ENCODE measurements around the gene SH3D19. TPM values are rescaled to one million over a fixed set of nuclear protein-coding genes. Genes with fewer than 3 reads are reported as not detected.

SH3D19 gene
- total and polyA plus RNA-seq, 12 donors: 32.4 to 175 (median 116) TPM

DNA sequence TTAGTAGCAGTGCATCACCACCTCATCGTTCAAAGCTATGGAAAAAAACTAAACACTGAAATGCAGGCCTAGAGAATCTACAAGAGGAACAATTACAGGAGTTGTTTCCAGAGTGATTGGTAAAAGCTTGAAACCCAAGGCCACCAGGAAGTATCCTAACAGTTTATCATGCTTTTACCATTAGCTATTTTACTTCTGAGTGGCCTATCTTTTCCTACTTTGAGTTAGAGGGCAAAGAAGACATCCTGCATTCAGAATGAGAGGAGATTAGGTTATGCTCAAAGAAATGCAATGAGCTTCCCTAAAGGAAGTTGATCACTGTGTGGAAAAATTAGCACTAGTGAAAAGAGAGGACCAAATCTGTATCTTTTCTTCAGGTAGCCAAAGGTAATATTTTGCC lies 118.2 kb downstream of the SH3D19 start:
- WGBS, 2 donors: 6 to 30% methylated on average over 1 of the region's 1 CpG
- Histone ChIP-seq H3K27me3 (no peaks in the 10 kb centered on the region), H3K4me3 (no peak overlapping the region), H3K27ac (peak overlapping the region in 7 of 10 donors; percentile 9 to 76 (median 58)), H3K36me3 (peaks cover 0 to 8% (median 0%) of the 10 kb centered on the region in 9 donors), H3K4me1 (peaks cover 3 to 69% (median 58%) of the 10 kb centered on the region in 9 donors), H3K9me3 (no peaks in the 10 kb centered on the region)
- TF ChIP-seq, protein P1, sequence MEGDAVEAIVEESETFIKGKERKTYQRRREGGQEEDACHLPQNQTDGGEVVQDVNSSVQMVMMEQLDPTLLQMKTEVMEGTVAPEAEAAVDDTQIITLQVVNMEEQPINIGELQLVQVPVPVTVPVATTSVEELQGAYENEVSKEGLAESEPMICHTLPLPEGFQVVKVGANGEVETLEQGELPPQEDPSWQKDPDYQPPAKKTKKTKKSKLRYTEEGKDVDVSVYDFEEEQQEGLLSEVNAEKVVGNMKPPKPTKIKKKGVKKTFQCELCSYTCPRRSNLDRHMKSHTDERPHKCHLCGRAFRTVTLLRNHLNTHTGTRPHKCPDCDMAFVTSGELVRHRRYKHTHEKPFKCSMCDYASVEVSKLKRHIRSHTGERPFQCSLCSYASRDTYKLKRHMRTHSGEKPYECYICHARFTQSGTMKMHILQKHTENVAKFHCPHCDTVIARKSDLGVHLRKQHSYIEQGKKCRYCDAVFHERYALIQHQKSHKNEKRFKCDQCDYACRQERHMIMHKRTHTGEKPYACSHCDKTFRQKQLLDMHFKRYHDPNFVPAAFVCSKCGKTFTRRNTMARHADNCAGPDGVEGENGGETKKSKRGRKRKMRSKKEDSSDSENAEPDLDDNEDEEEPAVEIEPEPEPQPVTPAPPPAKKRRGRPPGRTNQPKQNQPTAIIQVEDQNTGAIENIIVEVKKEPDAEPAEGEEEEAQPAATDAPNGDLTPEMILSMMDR (IDR thresholded peaks at IDR 0.05): no peak
- intact Hi-C loops (cut with DNase I): loop anchor here in 1 of 10 donors (10.0 kb wide), 1 partner anchor 118 kb away; the partner anchor contains the start of gene SH3D19
- no peak for DNase-seq
- ATAC-seq: no peak

DNA sequence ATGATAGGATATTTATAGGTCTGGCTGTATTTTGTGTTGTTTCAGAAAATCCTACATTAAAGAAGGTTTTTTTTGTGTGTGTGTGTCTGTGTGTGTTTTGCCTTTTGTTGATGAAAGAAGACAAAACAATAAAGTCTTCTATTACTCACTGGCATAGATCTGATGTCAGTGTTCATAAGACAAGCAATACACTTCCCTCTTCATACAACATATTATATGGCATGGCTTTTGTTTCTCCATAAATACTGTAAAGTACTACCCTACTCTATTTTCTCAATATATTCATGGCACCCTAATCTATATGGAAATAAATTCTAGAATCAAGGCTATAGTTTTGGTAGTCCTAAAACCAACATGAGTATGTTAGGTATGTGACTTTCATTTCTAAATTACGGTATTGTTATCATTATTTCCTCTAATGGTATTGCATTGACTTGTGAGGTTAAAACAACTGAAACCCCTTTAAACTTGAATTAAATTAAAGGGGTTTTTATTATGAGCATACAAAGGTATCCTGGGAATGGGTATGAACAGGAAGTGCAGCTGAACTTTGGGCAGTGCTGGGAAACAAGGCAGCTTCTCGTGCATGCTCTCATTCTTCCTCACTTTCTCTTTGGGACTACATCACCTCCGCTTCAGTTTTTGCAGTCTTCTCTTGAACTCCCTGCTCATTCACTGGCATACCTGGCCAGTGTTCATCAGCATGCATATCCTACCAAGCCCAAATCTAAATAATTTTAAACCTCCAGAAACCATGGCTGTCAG lies 119.0 kb downstream of the SH3D19 start:
- WGBS, 2 donors: 28 to 58% methylated on average over 3 of the region's 3 CpGs
- Histone ChIP-seq H3K9me3 (no peaks in the 10 kb centered on the region), H3K36me3 (peaks cover 0 to 8% (median 0%) of the 10 kb centered on the region in 9 donors), H3K4me1 (peaks cover 3 to 73% (median 62%) of the 10 kb centered on the region in 9 donors), H3K27ac (peak overlapping the region in 7 of 10 donors; percentile 9 to 76 (median 58)), H3K4me3 (no peak overlapping the region), H3K27me3 (no peaks in the 10 kb centered on the region)
- intact Hi-C loops (cut with DNase I): loop anchor here in 1 of 10 donors (10.0 kb wide), 1 partner anchor 118 kb away; the partner anchor contains the start of gene SH3D19
- no peak for DNase-seq
- TF ChIP-seq, protein P1 (IDR thresholded peaks at IDR 0.05): no peak
- peak in 1 of 8 donors; percentile 40 for ATAC-seq

DNA sequence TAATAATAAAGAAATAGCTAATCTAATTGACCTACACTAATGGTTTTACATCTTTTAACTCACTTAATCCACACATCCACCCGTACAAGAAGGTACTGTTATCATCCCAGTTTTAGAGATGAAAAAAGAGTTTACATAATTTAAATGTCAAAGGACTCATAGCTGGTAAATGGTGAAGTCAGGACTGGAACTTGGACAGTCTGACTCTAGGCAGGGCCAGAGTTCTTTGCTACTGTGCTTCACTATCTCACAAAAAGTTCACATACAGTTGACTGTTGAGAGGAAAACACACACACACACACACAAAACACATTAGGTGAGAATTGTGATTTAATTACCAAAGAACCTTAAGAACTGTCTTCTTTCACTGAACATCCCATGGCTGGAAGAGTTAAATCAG lies 119.7 kb downstream of the SH3D19 start:
- 36 to 40% methylated on average over 1 of the region's 1 CpG for WGBS, 2 donors

DNA sequence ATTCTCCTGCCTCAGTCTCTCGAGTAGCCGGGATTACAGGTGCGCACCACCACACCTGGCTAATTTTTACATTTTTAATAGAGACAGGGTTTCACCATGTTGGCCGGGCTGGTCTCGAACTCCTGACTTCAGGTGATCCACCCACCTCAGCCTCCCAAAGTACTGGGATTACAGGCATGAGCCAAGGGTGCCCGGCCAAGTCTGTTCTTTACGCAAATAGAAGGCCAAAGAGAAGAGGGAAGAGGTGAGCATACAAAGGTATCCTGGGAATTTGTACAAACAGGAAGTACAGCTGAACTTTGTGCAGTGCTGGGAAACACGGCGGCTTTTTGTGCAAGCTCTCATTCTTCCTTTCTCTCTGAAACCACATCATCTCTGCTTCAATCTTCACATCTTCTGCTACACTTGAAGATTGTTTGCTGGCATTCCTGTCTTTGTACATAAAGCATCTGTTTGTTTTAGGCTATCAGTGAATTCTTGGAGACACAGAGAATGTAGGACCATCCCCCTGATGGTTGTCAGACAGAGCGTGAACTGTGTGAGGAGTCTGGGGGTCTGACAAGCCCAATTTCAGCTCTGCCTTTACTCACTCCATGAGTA lies 120.4 kb downstream of the SH3D19 start:
- peak in 1 of 8 donors; percentile 31 for ATAC-seq
- intact Hi-C loops (cut with DNase I): loop anchor here in 1 of 10 donors (10.0 kb wide), 1 partner anchor 120 kb away; the partner anchor contains the start of gene SH3D19
- WGBS, 2 donors: 78 to 81% methylated on average over 10 of the region's 10 CpGs

More for the DNA sequence above, 119.7 kb downstream of the SH3D19 start:
- peaks cover 0 to 8% (median 0%) of the 10 kb centered on the region in 9 donors for H3K36me3 ChIP-seq
- H3K4me1 ChIP-seq: peaks cover 3 to 69% (median 62%) of the 10 kb centered on the region in 9 donors
- no peaks in the 10 kb centered on the region for H3K27me3 ChIP-seq
- TF ChIP-seq, protein P1 (IDR thresholded peaks at IDR 0.05): no peak
- no peaks in the 10 kb centered on the region for H3K9me3 ChIP-seq
- peak overlapping the region in 7 of 10 donors; percentile 9 to 76 (median 58) for H3K27ac ChIP-seq
- H3K4me3 ChIP-seq: no peak overlapping the region
- intact Hi-C loops (cut with DNase I): loop anchor here in 1 of 10 donors (10.0 kb wide), 1 partner anchor 119 kb away; the partner anchor contains the start of gene SH3D19
- ATAC-seq (peak in 3 of 8 donors; percentile 35 to 56 (median 36)), DNase-seq (no peak)

More for the DNA sequence above, 120.4 kb downstream of the SH3D19 start:
- peak overlapping the region in 8 of 10 donors; percentile 5 to 76 (median 54) for H3K27ac ChIP-seq
- H3K36me3 ChIP-seq: peaks cover 0 to 8% (median 0%) of the 10 kb centered on the region in 9 donors
- no peak overlapping the region for H3K4me3 ChIP-seq
- TF ChIP-seq, protein P1 (IDR thresholded peaks at IDR 0.05): no peak
- H3K27me3 ChIP-seq: no peaks in the 10 kb centered on the region
- no peaks in the 10 kb centered on the region for H3K9me3 ChIP-seq
- DNase-seq: no peak
- peaks cover 3 to 72% (median 62%) of the 10 kb centered on the region in 9 donors for H3K4me1 ChIP-seq

Data from heart right ventricle (tissue), 16 donors.